Epithelial cell of prostate (primary cell): ENCODE measurements around the gene AKIRIN2.
A peak's percentile ranks its signal among the peaks of the same experiment; 100 is the strongest.
"Not testable (repeated sequence)": the region's sequence is repeated elsewhere in the genome, so short reads cannot be mapped to it uniquely, and the experiment has no call there.

Source experiments
- DNase-seq: peaks from one replicate; pipeline ENCODE4 v3.0.0-alpha.2; 2011; ENCODE audit warnings: low read depth, low spot score
- H3K27ac ChIP-seq: fragments of 450-650 bp; 2 replicates; pipeline ENCODE4 v1.5.1; 2017; ENCODE audit warnings: mild to moderate bottlenecking

Gene AKIRIN2

GRCh38 chr6:87721311-87721710 lies 19.3 kb upstream of the AKIRIN2 start:
- no peak overlapping the region for H3K27ac ChIP-seq
- DNase-seq: no peak

- DNase-seq: peak; percentile 76
- H3K27ac ChIP-seq: peak overlapping the region; percentile 58
These were observed 16.8 kb upstream of the AKIRIN2 start for GRCh38 chr6:87718662-87719433.

- no peak overlapping the region for H3K27ac ChIP-seq
- no peak for DNase-seq
These were observed 15.0 kb upstream of the AKIRIN2 start for GRCh38 chr6:87716928-87717614.

- peak overlapping the region; percentile 73 for H3K27ac ChIP-seq
- peak; percentile 95 for DNase-seq
These were observed 12.2 kb upstream of the AKIRIN2 start for GRCh38 chr6:87714093-87714842.

- not testable (repeated sequence) for DNase-seq, H3K27ac ChIP-seq
These were observed 10.7 kb upstream of the AKIRIN2 start for GRCh38 chr6:87712713-87713112.

GRCh38 chr6:87710090-87710489 lies 8.1 kb upstream of the AKIRIN2 start:
- no peak overlapping the region for H3K27ac ChIP-seq
- no peak for DNase-seq

- not testable (repeated sequence) for DNase-seq, H3K27ac ChIP-seq
These were observed 6.8 kb upstream of the AKIRIN2 start for GRCh38 chr6:87708581-87709427.

GRCh38 chr6:87706187-87706966 lies 4.3 kb upstream of the AKIRIN2 start:
- H3K27ac ChIP-seq: peak overlapping the region; percentile 33
- no peak for DNase-seq

- peak overlapping the region; percentile 33 for H3K27ac ChIP-seq
- DNase-seq: no peak
These were observed 3.1 kb upstream of the AKIRIN2 start for GRCh38 chr6:87705070-87705691.

GRCh38 chr6:87703039-87703438 lies 1.0 kb upstream of the AKIRIN2 start:
- peak overlapping the region; percentile 96 for H3K27ac ChIP-seq
- DNase-seq: not testable (repeated sequence)

GRCh38 chr6:87702589-87702945 lies 534 bp upstream of the AKIRIN2 start:
- DNase-seq: no peak
- peak overlapping the region; percentile 96 for H3K27ac ChIP-seq

- DNase-seq: no peak
- H3K27ac ChIP-seq: peak overlapping the region; percentile 96
These were observed 723 bp downstream of the AKIRIN2 start for GRCh38 chr6:87701344-87701675.

- peak; percentile 37 for DNase-seq
- H3K27ac ChIP-seq: peak overlapping the region; percentile 96
These were observed 1.4 kb downstream of the AKIRIN2 start for GRCh38 chr6:87700397-87701343.

- no peak for DNase-seq
- peak overlapping the region; percentile 96 for H3K27ac ChIP-seq
These were observed 2.5 kb downstream of the AKIRIN2 start for GRCh38 chr6:87699576-87699975.

GRCh38 chr6:87698547-87699006 lies 3.5 kb downstream of the AKIRIN2 start:
- H3K27ac ChIP-seq: peak overlapping the region; percentile 96
- no peak for DNase-seq

- no peak for DNase-seq
- peak overlapping the region; percentile 96 for H3K27ac ChIP-seq
These were observed 4.2 kb downstream of the AKIRIN2 start for GRCh38 chr6:87697581-87698546.

- not testable (repeated sequence) for DNase-seq, H3K27ac ChIP-seq
These were observed 5.2 kb downstream of the AKIRIN2 start for GRCh38 chr6:87696817-87697216.
